Measurements from ENCODE around the gene PLAU. TPM values are rescaled to one million over a fixed set of nuclear protein-coding genes. Genes with fewer than 3 reads are reported as not detected.

The PLAU gene
- total and polyA plus RNA-seq, 9 of the 15 experiments (the other 6 are each of a cell fraction or from before 2014, with no cell fraction given): 2.1 to 16.9 (median 3.3) TPM

DNA sequence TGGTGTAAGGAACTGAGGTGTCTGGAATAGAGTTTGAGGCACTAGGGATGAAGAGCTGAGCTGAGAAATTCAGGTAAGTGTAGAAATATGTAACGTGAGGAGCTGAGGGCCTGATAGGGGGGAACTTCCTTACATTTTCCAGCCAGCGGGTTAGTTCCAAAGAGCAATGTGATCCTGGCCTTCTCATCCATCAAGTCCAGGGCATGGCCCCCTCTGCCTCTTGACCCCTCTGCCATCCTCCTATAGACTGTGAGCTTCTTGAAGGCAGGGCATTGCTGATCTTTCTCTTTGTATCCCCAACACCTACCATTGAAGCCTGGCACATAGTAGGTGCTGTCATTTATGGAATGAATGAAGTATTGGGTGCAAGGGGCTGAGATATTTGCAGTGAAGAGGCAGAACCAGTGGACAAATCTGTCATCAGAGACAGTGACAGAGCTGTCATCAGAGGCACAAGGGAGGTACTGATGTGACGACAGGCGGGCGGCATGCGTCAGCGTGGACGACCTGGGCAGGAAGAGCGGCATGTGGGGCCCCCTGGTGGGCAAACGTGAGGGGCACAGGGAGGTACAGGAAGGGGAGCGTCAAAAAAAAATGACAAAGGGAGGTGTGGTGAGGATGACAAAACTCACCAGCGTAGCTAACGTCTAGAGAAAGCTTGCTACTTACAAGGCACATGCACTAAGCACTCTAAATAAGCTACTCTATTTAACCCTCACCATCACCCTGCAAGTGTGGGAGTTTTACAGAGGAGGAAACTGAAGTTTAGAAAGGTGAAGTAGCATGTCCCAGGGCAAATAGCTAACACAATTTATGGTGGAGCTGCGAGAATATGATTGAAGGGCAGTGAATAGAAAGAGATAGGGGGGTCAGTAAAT, 31.4 kb upstream of the PLAU start (continued):
- TF ChIP-seq MEF2D (tag; conservative IDR thresholded peaks at IDR 0.05; ENCODE audit: low read depth): no peak; the same call in 1 of the 2 replicates
- TF ChIP-seq FIP1L1 (IDR thresholded peaks at IDR 0.05; ENCODE audit: low read depth, low read length, poor library complexity, severe bottlenecking): no peak
- TF ChIP-seq, protein P1, sequence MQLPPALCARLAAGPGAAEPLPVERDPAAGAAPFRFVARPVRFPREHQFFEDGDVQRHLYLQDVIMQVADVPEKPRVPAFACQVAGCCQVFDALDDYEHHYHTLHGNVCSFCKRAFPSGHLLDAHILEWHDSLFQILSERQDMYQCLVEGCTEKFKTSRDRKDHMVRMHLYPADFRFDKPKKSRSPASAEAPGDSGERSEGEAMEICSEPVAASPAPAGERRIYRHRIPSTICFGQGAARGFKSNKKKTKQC (CRISPR knock-in tag; IDR thresholded peaks at IDR 0.05): no peak
- TF ChIP-seq SRSF1 (IDR thresholded peaks at IDR 0.05; ENCODE audit: low read depth, low read length): no peak
- TF ChIP-seq ZNF696 (CRISPR knock-in tag; conservative IDR thresholded peaks at IDR 0.05): no peak
- TF ChIP-seq, protein P2, sequence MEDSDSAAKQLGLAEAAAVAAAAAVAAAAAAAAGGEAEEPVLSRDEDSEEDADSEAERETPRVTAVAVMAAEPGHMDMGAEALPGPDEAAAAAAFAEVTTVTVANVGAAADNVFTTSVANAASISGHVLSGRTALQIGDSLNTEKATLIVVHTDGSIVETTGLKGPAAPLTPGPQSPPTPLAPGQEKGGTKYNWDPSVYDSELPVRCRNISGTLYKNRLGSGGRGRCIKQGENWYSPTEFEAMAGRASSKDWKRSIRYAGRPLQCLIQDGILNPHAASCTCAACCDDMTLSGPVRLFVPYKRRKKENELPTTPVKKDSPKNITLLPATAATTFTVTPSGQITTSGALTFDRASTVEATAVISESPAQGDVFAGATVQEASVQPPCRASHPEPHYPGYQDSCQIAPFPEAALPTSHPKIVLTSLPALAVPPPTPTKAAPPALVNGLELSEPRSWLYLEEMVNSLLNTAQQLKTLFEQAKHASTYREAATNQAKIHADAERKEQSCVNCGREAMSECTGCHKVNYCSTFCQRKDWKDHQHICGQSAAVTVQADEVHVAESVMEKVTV (CRISPR knock-in tag; IDR thresholded peaks at IDR 0.05): peak; percentile 98
- TF ChIP-seq NR2C2 (CRISPR knock-in tag; IDR thresholded peaks at IDR 0.05): no peak
- TF ChIP-seq NR2C2 (tag; IDR thresholded peaks at IDR 0.05): 0 out of 2 replicates have a peak, but pooled peaks have one; percentile 20
- TF ChIP-seq RBM17 (IDR thresholded peaks at IDR 0.05; ENCODE audit: borderline replicate concordance, low read depth, low read length): no peak
- TF ChIP-seq, protein P3, sequence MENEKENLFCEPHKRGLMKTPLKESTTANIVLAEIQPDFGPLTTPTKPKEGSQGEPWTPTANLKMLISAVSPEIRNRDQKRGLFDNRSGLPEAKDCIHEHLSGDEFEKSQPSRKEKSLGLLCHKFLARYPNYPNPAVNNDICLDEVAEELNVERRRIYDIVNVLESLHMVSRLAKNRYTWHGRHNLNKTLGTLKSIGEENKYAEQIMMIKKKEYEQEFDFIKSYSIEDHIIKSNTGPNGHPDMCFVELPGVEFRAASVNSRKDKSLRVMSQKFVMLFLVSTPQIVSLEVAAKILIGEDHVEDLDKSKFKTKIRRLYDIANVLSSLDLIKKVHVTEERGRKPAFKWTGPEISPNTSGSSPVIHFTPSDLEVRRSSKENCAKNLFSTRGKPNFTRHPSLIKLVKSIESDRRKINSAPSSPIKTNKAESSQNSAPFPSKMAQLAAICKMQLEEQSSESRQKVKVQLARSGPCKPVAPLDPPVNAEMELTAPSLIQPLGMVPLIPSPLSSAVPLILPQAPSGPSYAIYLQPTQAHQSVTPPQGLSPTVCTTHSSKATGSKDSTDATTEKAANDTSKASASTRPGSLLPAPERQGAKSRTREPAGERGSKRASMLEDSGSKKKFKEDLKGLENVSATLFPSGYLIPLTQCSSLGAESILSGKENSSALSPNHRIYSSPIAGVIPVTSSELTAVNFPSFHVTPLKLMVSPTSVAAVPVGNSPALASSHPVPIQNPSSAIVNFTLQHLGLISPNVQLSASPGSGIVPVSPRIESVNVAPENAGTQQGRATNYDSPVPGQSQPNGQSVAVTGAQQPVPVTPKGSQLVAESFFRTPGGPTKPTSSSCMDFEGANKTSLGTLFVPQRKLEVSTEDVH (IDR thresholded peaks at IDR 0.05; ENCODE audit: low read depth, partially characterized antibody): peak; percentile 85

All from K562 (cell line).